K562 (cell line): Measurements from ENCODE around the gene CT45A6. TPM values are rescaled to one million over a fixed set of nuclear protein-coding genes. Genes with fewer than 3 reads are reported as not detected.
"Not testable (repeated sequence)": the region's sequence is repeated elsewhere in the genome, so short reads cannot be mapped to it uniquely, and the experiment has no call there.

Source experiments
- ATAC-seq: fragments of 200-7000 bp; cut with Tn5 transposase; 3 replicates; pipeline ENCODE4 v1.9.1; 2020; ENCODE audit warnings: moderate library complexity
- BruUV-seq: library from RNA; stranded (reverse); fragments of 400-500 nt; replicated peaks from 2 replicates; lab custom pipeline; 2021; lab: Mats Ljungman, UMichigan
- CTCF ChIA-PET: fragments of 300-600 bp; formaldehyde crosslinking; extraction: SDS; loops from one replicate; lab custom pipeline; 2021; ENCODE audit warnings: low intra/inter-chr PET ratio; lab: Yijun Ruan, JAX
- POLR2A ChIA-PET: fragments of 300-600, 350-650 bp; sonication (Branson Sonifier 250); formaldehyde crosslinking; extraction: SDS; loops from one replicate; lab custom pipeline; 2021; ENCODE audit warnings: antibody characterized with exemption, inconsistent platforms; lab: Yijun Ruan, JAX
- DNase-seq, 4 experiments: peaks; one replicate each; pipeline versions ENCODE4 v3.0.0 to v3.0.0-alpha.2; 2011 to 2018; ENCODE audit warnings: low spot score in 3 of 4, mixed read lengths in 3 of 4; ENCODE audit errors: extremely low read depth in 1 of 4
- FAIRE-seq: peaks from 2 replicates; lab custom pipeline; 2011; peaks lifted over from hg19 to GRCh38; lab: Jason Lieb, UNC
- H2AFZ ChIP-seq: 2 replicates; pipeline ENCODE4 v1.6.0; 2011; ENCODE audit warnings: low read depth, low read length, control low read depth, inconsistent platforms
- H3K27ac ChIP-seq: fragments of 200-600 bp; 3 replicates; pipeline ENCODE4 v1.8.0; 2011; ENCODE audit warnings: low read depth, mild to moderate bottlenecking, control low read depth, inconsistent platforms, low read length, moderate library complexity, mixed read lengths; ENCODE audit errors: extremely low read depth
- H3K27me3 ChIP-seq, 2 experiments: fragments of 300-600 bp in 1 of 2; 2 replicates in 1 of 2; 3 replicates in 1 of 2; pipeline versions ENCODE4 v1.6.0 to v1.8.0; 2011; ENCODE audit warnings: inconsistent platforms in 2 of 2, low read length in 2 of 2, mild to moderate bottlenecking in 1 of 2, mixed read lengths in 1 of 2, moderate library complexity in 1 of 2; ENCODE audit not compliant: control insufficient read depth in 2 of 2, insufficient read depth in 2 of 2
- H3K36me3 ChIP-seq: fragments of 300-600 bp; 3 replicates; pipeline ENCODE4 v1.8.0; 2011; ENCODE audit warnings: mild to moderate bottlenecking, low read length, inconsistent platforms; ENCODE audit not compliant: control insufficient read depth, insufficient read depth
- H3K4me1 ChIP-seq, 2 experiments: fragments of 200-600 bp in 1 of 2; replicated peaks in 1 of 2; 2 replicates in 1 of 2; 3 replicates in 1 of 2; pipeline versions ENCODE4 v1.5.1 to v1.8.0; 2011; ENCODE audit warnings: inconsistent platforms in 2 of 2, low read length in 2 of 2, mild to moderate bottlenecking in 1 of 2, mixed read lengths in 1 of 2, moderate library complexity in 1 of 2; ENCODE audit not compliant: control insufficient read depth in 2 of 2, insufficient read depth in 2 of 2
- H3K4me2 ChIP-seq: 2 replicates; pipeline ENCODE4 v1.6.1; 2011; ENCODE audit warnings: low read length, control low read depth, inconsistent platforms, mixed read lengths; ENCODE audit not compliant: insufficient read depth
- H3K4me3 ChIP-seq: fragments of 200-600 bp; sonication (generic), shearing (Covaris generic); 2 replicates; pipeline ENCODE4 v1.5.1; 2016; ENCODE audit warnings: control low read depth, inconsistent platforms
- H3K79me2 ChIP-seq: fragments of 200-600 bp; 3 replicates; pipeline ENCODE4 v1.8.0; 2011; ENCODE audit warnings: low read length, inconsistent platforms; ENCODE audit not compliant: control insufficient read depth, insufficient read depth
- H3K9ac ChIP-seq, 2 experiments: 2 replicates each; pipeline versions ENCODE4 v1.6.0 to v1.6.1; 2011; ENCODE audit warnings: low read depth in 2 of 2, low read length in 2 of 2, control low read depth in 1 of 2, inconsistent platforms in 1 of 2, mild to moderate bottlenecking in 1 of 2, mixed read lengths in 1 of 2; ENCODE audit not compliant: insufficient read depth in 1 of 2
- H3K9me1 ChIP-seq: one replicate; pipeline ENCODE4 v1.6.0; 2011; ENCODE audit warnings: inconsistent platforms, mild to moderate bottlenecking, low read length, moderate library complexity; ENCODE audit not compliant: control insufficient read depth, insufficient read depth
- H3K9me3 ChIP-seq: replicated peaks from 2 replicates; pipeline ENCODE4 v1.5.1; 2011; ENCODE audit warnings: low read depth, low read length, inconsistent platforms; ENCODE audit not compliant: control insufficient read depth, insufficient read depth
- H4K20me1 ChIP-seq: replicated peaks from 2 replicates; pipeline ENCODE4 v1.6.1; 2011; ENCODE audit warnings: low read length, inconsistent platforms, mixed read lengths; ENCODE audit not compliant: control insufficient read depth, insufficient read depth
- WGBS: fragments of 100-300 bp; shearing (Covaris generic); methylation state at CpG from one replicate; pipeline ENCODE4 v1.1.6; 2016; ENCODE audit warnings: low coverage, mixed read lengths; ENCODE audit not compliant: insufficient coverage; ENCODE audit errors: missing lambda C conversion rate; 5-methylcytosine and 5-hydroxymethylcytosine counted together
- in situ Hi-C: fragments of 300-500 bp; cut with MboI; formaldehyde crosslinking; loops from 4 replicates; pipeline ENCODE4 v1.15.0; 2018; ENCODE audit warnings: inconsistent platforms, mixed read lengths
- intact Hi-C: fragments of 100-400 bp; cut with micrococcal nuclease; formaldehyde crosslinking; loops from 2 replicates; pipeline ENCODE4 v1.14.2; 2022
- polyA plus RNA-seq, 8 experiments: library from polyadenylated mRNA; depleted of rRNA in 4 of 8; stranded (reverse) in 5 of 8; unstranded in 3 of 8; fragments of >200 nt; fragmentation: Nextera tagmentation in 2 of 8; fragmentation: Illumina TruSeq in 1 of 8; extraction: Ambion mirVana in 2 of 8; extraction: Trizol in 1 of 8; gene quantifications; 2 replicates each; pipeline versions ENCODE4 v1.2.1 to v1.2.3, GENCODE V29; 2011 to 2014; ENCODE audit warnings: inconsistent platforms in 1 of 8, missing spikeins in 1 of 8
- total RNA-seq, 7 experiments: library from RNA; depleted of rRNA in 6 of 7; stranded (reverse); fragments of >200 nt in 6 of 7; fragmentation: Illumina TruSeq in 2 of 7; extraction: Trizol in 2 of 7; gene quantifications; 2 replicates each; pipeline versions ENCODE4 v1.2.1 to v1.2.3, GENCODE V29; 2011 to 2021; ENCODE audit warnings: low replicate concordance in 1 of 7

The CT45A6 gene
- total and polyA plus RNA-seq, 9 of the 15 experiments (the other 6 are each of a cell fraction or from before 2014, with no cell fraction given) = not detected

DNA sequence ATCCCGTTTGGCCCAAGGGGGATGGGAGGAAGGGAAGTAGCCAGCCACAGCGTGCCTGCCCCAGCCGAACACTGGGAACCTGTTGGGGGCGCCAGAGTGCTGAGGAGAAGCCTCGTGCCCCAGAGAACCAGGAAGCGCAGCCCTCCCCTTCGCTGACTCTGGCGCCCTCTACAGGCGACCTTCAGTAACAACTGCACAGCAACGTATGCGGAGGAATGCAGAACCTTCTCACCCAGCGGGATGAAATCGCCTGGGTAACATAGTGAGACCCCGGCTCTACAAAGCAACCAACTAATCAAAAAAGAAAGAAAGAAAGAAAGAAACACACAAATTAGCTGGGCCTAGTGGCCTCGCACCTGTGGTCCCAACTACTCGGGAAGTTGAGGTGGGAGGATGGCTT is 17.2 kb downstream of the CT45A6 start, which contains the start of gene CT45A5:
Gene CT45A5 (minus strand): TSS at position 101 of the 400 bp plus-strand sequence. CDS start 3,774 bp downstream, outside the sequence.
- in situ Hi-C loops, H3K4me2 ChIP-seq, H3K4me3 ChIP-seq, DNase-seq, H3K79me2 ChIP-seq, H3K36me3 ChIP-seq, H3K4me1 ChIP-seq, CTCF ChIA-PET, H3K27ac ChIP-seq, H3K9me3 ChIP-seq, intact Hi-C loops, H3K27me3 ChIP-seq, H2AFZ ChIP-seq, H4K20me1 ChIP-seq, POLR2A ChIA-PET, H3K9ac ChIP-seq, H3K9me1 ChIP-seq, BruUV-seq, FAIRE-seq, ATAC-seq: not testable (repeated sequence)
- no CpG with 5 or more reads among the region's 16 CpGs for WGBS

DNA sequence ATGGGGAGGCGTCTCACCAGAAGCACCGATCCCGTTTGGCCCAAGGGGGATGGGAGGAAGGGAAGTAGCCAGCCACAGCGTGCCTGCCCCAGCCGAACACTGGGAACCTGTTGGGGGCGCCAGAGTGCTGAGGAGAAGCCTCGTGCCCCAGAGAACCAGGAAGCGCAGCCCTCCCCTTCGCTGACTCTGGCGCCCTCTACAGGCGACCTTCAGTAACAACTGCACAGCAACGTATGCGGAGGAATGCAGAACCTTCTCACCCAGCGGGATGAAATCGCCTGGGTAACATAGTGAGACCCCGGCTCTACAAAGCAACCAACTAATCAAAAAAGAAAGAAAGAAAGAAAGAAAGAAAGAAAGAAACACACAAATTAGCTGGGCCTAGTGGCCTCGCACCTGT is 34.5 kb downstream of the CT45A6 start, which contains the start of gene CT45A3:
Gene CT45A3 (minus strand): TSS at position 101 of the 400 bp plus-strand sequence. CDS start 3,747 bp downstream, outside the sequence.
- H3K36me3 ChIP-seq, H3K27me3 ChIP-seq, H3K27ac ChIP-seq, POLR2A ChIA-PET, ATAC-seq, H2AFZ ChIP-seq, H3K9me1 ChIP-seq, FAIRE-seq, H3K79me2 ChIP-seq, H3K4me1 ChIP-seq, H3K4me2 ChIP-seq, in situ Hi-C loops, H3K4me3 ChIP-seq, DNase-seq, BruUV-seq, H3K9ac ChIP-seq, CTCF ChIA-PET, H4K20me1 ChIP-seq, intact Hi-C loops, H3K9me3 ChIP-seq: not testable (repeated sequence)
- no CpG with 5 or more reads among the region's 17 CpGs for WGBS

DNA sequence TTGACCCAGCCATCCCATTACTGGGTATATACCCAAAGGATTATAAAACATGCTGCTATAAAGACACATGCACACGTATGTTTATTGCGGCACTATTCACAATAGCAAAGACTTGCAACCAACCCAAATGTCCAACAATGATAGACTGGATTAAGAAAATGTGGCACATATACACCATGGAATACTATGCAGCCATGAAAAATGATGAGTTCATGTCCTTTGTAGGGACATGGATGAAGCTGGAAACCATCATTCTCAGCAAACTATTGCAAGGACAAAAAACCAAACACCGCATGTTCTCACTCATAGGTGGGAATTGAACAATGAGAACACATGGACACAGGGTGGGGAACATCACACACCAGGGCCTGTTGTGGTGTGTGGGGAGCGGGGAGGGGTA is 57.8 kb downstream of the CT45A6 start:
- in situ Hi-C loops = loop anchor here (25.0 kb wide), 1 partner anchor 193 kb away; no protein-coding TSS in a partner anchor
- H4K20me1 ChIP-seq, H3K27ac ChIP-seq, ATAC-seq, H2AFZ ChIP-seq, DNase-seq, intact Hi-C loops, POLR2A ChIA-PET, CTCF ChIA-PET, H3K4me1 ChIP-seq, BruUV-seq, H3K36me3 ChIP-seq, FAIRE-seq, H3K9ac ChIP-seq, H3K27me3 ChIP-seq, H3K4me2 ChIP-seq, H3K9me1 ChIP-seq, H3K4me3 ChIP-seq, H3K9me3 ChIP-seq: not testable (repeated sequence)
- 71% methylated on average over 1 of the region's 4 CpGs for WGBS
- H3K79me2 ChIP-seq = peaks cover 16% of the 10 kb centered on the region; the same call in 2 of the 3 replicates
